Right ventricle myocardium inferior (tissue), 1 donor: ENCODE measurements around the gene POP7. TPM values are rescaled to one million over a fixed set of nuclear protein-coding genes. Genes with fewer than 3 reads are reported as not detected.
"Not testable (repeated sequence)": the region's sequence is repeated elsewhere in the genome, so short reads cannot be mapped to it uniquely, and the experiment has no call there.

ENCODE experiments used
- ATAC-seq: fragments of 200-7000 bp; cut with Tn5 transposase; one replicate; pipeline ENCODE4 v1.9.1; 2020; ENCODE audit warnings: mild to moderate bottlenecking, moderate library complexity
- DNase-seq: peaks from one replicate; pipeline ENCODE4 v3.0.0; 2021; ENCODE audit errors: missing footprints
- intact Hi-C: fragments of 100-400 bp; cut with DNase I; formaldehyde crosslinking; loops from one replicate; pipeline ENCODE4 v1.11.0; 2022
- total RNA-seq: library from RNA; stranded (reverse); fragmentation: NEBNext Ultra II Directional; extraction: Animal tissue kit (Norgen Biotek cat#: 25700); gene quantifications from one replicate; pipeline ENCODE4 v1.2.1, GENCODE V29; 2021
- donor health status: DM: no; HTN: yes; CAD: no; lungs with severe emphysema.

POP7 gene
- total RNA-seq, 1 donor from 2014 or later, result 29.2 TPM

DNA sequence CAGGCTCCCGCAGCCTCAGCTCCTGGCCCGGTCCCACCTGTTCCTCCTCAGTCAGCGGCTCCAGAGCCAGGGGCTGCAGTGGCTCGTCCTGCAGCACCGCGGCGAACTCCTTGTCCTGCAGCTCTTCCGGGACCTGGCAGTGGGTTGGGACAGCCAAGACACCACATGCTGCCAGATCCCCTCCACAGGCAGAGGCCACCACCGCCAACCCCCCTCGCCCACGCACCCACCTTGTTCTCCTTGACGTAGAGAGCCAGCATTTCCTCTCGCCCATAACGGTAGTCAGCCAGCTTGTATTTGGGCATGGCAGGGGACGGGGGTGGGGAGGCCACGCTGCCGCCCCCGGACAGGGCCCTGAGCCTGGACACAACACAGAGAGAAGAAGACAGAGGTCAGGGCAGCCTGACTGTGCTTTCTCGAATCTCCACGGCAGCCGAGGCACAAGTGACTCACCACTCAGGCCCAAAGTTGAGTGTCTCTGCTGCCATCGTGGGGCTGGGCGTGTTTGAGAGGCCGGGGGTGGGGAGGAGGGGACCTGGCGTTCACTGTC lies 18.1 kb upstream of the POP7 start:
- ATAC-seq (no peak), DNase-seq (no peak)
- intact Hi-C loops, result no loop called here

- intact Hi-C loops, result no loop called here
- DNase-seq (no peak), ATAC-seq (no peak)
These were observed 17.5 kb upstream of the POP7 start for GRCh38 chr7:100688326-100688860.

GRCh38 chr7:100689230-100690135 lies 16.4 kb upstream of the POP7 start:
- DNase-seq (no peak), ATAC-seq (no peak)
- intact Hi-C loops, result loop anchor here (2.0 to 5.0 kb wide), 5 partner anchors 15 to 222 kb away; partner anchors contain the start of genes FBXO24, LRCH4 and MOSPD3

- peak; percentile 84 for ATAC-seq
These were observed 14.0 kb upstream of the POP7 start for GRCh38 chr7:100691676-100692577.

GRCh38 chr7:100692578-100692961 lies 13.4 kb upstream of the POP7 start:
- intact Hi-C loops, result loop anchor here (5.0 kb wide), 4 partner anchors 80 to 225 kb away; partner anchors contain the start of genes FBXO24, LRCH4 and MOSPD3
- ATAC-seq, result no peak
- DNase-seq, result no peak

More at GRCh38 chr7:100691676-100692577, 14.0 kb upstream of the POP7 start:
- intact Hi-C loops, result loop anchor here (1.0 to 5.0 kb wide), 6 partner anchors 17 to 225 kb away; partner anchors contain the start of genes FBXO24, LRCH4 and MOSPD3
- peak; percentile 91 for DNase-seq

DNA sequence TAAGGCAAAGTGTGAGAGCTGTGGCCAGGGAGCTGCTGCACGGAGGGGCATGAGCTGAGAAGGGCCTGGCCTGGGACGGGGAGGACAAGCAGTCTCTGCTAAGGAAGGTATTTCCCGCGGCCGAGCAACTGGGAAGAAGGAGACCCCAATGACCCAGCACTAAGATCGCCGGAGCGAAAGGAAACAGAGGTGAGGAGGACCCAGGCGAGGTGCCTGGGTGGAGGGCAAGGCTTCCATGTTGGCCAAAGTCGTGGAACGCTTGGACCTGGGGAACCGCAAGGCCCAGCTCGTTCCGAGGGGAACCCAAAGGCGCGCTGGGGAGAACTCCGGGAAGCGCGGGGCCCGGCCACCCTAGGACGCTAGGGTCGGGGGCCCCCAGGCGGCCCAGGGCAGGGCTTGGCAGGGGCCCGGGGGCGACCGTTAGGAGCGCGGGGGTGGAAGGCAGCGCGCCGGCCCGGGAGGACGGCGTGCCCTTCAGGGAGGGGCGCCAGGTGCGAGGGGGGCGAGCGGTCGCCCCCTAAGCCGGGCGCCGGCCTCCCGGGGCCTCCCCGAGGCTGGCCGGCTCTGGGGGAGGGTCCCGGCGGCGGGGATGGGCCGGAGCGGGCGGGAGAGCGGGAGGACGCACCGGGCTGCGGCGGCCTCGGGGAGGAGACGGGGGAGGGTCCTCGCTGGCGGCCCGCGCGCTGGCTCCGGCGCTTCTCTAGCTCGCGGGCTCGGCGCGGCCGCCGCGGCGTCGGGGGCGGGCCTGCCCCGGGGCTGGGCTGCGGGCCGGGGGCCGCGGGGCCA lies 12.4 kb upstream of the POP7 start:
- intact Hi-C loops, result loop anchor here (5.0 kb wide), 4 partner anchors 81 to 226 kb away; partner anchors contain the start of genes FBXO24, LRCH4 and MOSPD3
- DNase-seq (no peak), ATAC-seq (peak; percentile 12)

GRCh38 chr7:100694098-100694745 lies 11.7 kb upstream of the POP7 start, which contains the start of gene GIGYF1:
GIGYF1 (minus strand) TSS chr7:100694250; CDS start chr7:100688238, 6,012 bp downstream.
- ATAC-seq (peak; percentile 36), DNase-seq (peak; percentile 92)
- intact Hi-C loops, result loop anchor here (5.0 kb wide), 4 partner anchors 82 to 227 kb away; partner anchors contain the start of genes FBXO24, LRCH4 and MOSPD3

DNA sequence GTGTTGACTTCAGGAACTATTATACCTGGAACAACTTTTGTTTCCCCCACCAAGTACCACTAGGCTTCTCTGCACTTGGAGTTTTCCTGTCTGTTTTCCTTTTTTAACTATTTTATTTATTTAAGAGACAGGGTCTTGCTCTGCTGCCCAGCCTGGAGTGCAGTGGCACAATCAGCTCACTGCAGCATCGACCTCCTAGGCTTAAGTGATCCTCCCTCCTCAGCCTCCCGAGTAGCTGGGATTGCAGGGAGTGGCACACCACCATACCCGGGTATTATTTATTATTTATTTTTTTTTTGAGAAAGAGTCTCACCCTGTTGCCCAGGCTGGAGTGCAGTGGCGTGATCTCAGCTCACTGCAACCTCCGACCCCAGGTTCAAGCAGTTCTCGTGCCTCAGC lies 9.8 kb upstream of the POP7 start:
- intact Hi-C loops, result no loop called here
- no peak for ATAC-seq
- no peak for DNase-seq

DNA sequence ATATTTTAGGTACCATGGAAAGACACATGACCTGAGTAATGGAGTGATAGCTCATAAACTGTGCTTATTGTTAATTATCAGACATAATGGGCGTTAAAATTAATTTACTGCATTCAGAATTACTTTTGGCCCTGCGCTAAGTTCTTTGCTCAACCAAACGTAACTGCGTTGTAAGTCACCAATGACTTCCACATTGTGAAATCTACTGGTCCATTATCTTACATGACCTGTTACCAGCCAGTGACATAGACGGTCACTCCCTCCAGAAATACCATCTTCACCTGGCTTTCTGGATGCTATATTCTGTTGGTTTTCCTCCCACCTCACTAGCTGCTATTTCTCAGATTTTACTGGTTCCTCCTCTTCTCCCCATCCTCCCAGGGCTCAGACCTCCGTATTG lies 6.9 kb upstream of the POP7 start:
- DNase-seq (no peak), ATAC-seq (no peak)
- intact Hi-C loops, result no loop called here

DNA sequence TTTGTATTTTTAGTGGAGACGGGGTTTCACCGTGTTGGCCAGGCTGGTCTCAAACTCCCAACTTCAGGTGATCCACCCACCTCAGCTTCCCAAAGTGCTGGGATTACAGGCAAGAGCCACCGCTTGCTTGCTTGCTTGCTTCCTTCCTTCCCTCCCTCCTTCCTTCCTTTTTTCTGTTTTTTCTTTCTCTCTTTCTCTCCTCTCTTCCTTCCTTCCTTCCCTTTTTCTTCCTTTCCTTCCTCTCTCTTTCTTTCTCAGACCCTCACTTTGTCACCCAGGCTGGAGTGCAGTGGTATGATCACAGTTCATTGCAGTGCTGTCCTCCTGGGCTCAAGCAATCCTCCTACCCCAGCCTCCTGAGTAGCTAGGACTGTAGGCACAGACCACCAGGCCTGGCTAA lies 4.8 kb upstream of the POP7 start:
- DNase-seq, ATAC-seq, intact Hi-C loops: not testable (repeated sequence)

DNA sequence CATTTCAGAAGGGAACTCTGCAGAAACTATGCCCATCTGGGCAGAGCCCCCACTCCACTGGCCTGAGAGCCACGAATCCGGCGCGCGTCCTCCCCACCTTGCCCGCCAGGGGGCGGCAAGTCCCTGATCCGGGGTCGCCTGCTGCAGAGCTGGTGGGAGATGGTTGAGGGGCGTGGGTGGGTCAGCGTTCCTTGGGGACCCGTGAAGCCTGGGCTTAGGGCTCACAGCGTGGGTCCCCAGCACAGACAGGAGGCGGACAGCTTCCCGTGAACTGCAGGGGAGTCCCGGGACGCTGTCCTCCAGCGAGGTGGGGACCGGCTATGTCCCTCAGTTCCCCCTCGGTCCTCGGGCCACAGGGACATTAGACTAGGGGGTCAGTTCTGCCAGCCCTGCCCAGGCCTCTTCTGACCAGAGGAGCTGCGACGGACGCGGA lies 585 bp upstream of the POP7 start:
- ATAC-seq (peak; percentile 77), DNase-seq (peak; percentile 88)
- intact Hi-C loops, result loop anchor here (5.0 kb wide), 1 partner anchor 147 kb away; the partner anchor contains the start of gene SLC12A9

GRCh38 chr7:100706672-100707311 lies 871 bp downstream of the POP7 start:
- intact Hi-C loops, result loop anchor here (5.0 kb wide), 1 partner anchor 146 kb away; the partner anchor contains the start of gene SLC12A9
- ATAC-seq (no peak), DNase-seq (peak; percentile 77)

GRCh38 chr7:100708395-100708794 lies 2.5 kb downstream of the POP7 start:
- DNase-seq (no peak), ATAC-seq (no peak)
- intact Hi-C loops, result loop anchor here (5.0 kb wide), 1 partner anchor 144 kb away; the partner anchor contains the start of gene SLC12A9

- intact Hi-C loops, result no loop called here
These were observed 4.5 kb downstream of the POP7 start for GRCh38 chr7:100710452-100710851.

GRCh38 chr7:100711369-100711768 lies 5.4 kb downstream of the POP7 start:
- ATAC-seq (no peak), DNase-seq (no peak)
- intact Hi-C loops, result no loop called here

More at GRCh38 chr7:100710452-100710851, 4.5 kb downstream of the POP7 start:
- DNase-seq, result no peak
- no peak for ATAC-seq

GRCh38 chr7:100714725-100715124 lies 8.8 kb downstream of the POP7 start:
- intact Hi-C loops, result no loop called here
- ATAC-seq (no peak), DNase-seq (no peak)
